HG02840 (cell line): ENCODE data around the gene PABPN1.

Experiments used
- ATAC-seq: cut with Tn5 transposase; IDR thresholded peaks from one replicate; pipeline ENCODE4 v1.9.1; 2021; ENCODE audit warnings: mild to moderate bottlenecking, moderate library complexity, moderate number of reproducible peaks; ENCODE audit not compliant: unreplicated experiment, low FRiP score

Gene PABPN1

DNA sequence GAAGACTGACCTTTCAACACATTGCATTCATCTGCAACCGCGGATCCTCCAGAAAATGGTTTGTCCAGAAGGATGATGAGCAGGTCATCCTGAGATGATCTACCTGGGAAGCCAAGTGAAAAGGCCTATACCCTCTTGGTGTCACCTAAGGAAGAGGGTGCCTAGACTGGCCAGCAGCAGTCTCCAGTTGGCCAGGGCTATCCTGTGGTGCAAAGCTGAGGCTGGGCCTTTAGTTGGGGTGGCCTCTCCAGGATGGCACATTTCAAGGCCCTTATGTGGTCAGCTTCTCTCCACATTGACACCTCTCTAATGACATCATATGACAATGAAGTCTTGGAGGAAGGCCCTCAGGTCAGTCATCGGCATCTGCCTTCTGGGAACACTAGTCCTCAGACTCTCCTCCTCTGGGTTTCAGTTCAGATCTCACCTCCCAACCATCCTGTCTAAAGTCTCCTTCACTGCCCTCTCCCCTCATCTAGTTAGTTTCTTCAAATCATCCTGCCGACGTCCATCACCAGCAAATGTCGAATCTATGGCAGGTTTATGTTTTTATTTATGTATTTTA, 34.7 kb downstream of the PABPN1 start:
- no peak for ATAC-seq

DNA sequence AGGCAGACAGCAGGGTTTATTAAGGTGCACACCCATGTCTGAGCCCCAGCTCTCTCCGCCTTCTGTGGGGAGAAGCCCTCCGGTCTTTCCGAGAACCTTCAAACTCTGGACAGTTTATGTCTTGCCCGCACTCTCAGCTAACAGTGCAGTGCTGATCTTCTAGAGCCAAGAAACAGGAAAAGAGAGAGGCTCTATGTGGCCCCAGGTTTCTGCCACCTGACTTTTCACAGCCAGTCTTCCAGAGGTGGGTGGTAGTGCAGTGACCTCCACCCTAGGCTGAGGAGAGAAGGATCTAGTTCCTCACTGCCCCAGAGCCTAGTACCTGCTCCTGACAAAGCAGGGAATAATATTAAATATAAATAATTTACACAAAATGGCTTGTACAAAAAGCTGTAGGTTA, 35.4 kb downstream of the PABPN1 start:
- no peak for ATAC-seq

DNA sequence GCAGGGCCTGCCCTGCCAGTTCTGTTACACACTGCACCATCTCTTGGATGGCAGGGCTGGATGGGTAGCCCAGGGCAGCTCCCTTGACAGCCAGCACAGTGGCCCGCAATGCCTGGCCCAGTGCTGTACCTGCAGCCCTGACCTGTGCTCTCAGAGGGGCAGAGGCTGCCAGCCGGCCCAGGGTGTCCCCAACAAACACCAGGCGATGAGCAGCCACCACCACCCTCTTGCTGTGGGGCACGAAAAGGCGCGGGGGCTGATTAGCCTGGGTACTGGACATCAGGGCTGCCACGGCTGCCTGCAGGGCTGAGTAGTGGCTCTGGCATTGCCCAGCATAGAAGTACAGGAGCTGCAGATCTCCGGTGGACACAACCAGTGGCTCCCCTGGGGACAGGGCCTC, 36.0 kb downstream of the PABPN1 start:
- ATAC-seq = no peak

DNA sequence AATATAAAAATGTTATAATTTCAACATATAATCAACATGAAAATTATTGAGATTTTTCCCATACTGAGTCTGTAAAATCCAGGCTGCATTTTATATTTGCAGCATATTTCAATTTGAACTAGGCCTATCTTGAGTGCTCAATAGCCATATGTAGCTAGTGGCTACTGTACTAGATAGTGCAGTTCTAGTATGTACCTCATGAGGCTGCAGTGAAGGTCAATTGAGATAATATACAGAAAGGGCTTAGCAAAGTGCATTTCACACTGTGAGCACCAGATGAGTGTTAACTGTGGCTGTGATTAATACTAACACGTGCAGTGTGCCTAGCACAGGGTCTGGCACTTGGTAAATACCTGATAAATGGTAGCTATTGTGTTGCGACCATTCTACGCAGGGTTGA, 36.8 kb downstream of the PABPN1 start:
- no peak for ATAC-seq

DNA sequence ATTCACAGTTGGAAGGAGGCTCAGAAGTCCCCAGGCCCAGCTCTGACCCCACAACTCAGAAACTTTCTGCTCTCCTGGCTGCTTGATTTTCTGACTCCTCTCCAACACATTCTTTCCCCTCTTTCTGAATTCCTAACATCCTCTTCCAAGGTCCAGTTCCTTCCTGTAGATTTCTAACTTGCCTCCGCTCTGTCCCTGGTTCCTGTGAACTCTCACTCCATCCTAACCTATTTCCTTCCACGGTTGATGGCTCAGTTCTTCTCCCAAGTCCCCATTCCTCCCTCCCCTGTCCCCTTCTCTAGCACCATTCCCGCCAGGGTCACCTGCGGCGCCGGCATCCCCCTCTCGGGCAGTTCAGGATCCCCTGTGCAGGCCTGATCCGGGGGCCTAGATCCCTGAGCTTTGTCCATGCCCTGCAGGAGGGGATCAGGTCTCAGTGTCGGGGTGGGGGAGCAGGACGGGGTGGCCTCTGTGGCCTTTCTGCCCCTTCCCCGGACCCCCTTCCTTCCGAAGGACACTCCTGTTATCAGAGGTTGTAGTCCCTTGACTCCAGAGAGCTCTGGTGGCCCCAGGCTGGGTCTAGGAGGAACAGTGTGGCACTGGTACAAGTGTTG, 37.4 kb downstream of the PABPN1 start:
- no peak for ATAC-seq

DNA sequence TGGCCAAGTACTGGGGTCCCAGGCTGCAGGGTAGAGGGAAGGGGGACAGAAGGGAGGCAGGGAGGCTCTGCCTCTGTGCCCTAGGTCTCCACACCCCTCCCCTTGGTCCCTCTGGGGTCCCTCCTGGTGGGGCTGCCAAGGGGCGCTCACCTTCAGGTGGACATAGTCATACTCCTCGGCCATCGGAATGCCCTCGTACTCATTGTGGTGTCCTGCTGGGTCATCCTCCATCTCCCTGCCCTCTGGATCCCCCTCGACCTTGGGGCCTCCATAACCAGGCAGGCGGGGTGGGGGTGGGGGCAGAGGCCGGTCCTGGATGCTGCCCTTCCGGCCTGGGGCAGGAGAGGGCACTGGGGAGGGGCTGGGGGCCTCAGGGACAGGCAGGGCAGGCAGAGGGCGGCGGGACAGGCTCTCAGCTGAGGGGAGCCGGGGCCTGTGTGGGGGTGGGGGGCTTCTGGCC, 37.9 kb downstream of the PABPN1 start:
- ATAC-seq = no peak

DNA sequence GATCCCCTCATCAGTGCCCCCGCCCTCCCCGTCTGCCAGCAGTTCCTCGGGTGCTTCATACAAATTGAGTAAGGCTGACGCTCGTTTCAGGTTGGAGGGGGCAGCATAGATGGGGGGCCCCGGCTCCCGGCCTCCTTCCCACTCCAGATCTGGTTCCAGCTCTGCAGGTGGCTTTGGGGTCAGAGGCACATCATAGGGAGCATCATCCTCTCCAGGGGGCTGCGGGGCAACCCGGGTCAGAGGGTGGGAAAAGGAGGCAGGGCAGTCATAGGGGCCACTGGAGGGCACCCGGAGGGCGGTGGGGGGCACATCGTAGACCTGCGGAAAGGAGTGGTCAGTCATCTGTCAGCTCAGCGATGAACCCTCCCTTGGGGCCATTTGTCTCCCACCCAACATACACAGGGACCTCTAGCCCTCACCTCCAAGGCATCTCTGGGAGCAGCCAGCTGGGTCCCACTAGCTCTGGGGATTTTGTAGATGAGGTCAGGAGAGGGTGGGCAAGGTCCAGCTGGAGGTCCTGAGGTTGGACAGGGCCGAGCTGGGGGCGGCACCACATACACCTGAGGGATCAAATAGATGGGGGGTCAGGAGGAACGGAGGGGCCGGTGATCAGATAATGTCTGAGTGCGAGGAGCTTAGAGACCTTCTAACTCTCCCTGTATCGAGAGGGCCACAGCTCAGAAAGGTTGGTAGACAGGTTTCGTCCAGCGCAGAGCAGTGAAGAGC, 38.6 kb downstream of the PABPN1 start:
- ATAC-seq = no peak

DNA sequence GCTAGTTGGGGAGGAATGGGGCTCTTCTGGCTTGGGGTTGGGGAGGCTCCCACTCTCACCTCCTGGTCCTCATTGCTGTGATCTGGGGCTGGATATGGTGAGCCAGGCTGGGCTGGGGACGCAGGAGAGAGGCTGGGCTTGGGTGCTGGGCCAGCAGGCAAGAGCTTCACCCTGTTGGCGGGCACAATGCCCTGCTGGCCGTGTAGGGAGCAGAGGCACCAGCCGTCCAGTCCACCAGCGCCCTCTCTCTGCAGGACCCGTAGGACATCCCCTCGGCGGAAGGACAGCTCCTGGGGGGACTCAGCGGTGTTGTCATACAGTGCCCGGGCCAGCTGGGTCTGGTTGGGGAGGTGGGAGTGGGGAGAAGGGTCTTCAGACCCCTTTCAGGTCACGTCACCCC, 39.2 kb downstream of the PABPN1 start:
- ATAC-seq = no peak

DNA sequence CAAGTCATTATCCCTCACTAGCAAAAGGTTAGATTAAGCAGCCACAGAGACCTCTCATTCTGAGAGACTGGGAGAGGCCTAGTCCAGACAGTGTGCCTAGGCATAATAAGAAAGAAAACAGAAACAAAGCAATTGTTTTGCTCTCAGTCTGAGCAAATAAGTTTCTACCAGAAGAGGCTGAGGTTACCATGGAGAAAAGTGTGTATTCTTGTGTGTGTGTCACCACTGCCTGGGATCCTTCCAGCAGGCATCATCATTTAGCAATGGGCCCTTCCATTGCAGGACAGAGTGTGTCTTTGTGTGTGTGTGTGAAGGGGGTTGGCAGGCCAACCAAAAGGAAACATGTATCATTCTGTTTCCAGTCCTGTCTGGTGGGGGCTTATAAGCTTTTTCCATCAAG, 40.1 kb downstream of the PABPN1 start:
- ATAC-seq = no peak

DNA sequence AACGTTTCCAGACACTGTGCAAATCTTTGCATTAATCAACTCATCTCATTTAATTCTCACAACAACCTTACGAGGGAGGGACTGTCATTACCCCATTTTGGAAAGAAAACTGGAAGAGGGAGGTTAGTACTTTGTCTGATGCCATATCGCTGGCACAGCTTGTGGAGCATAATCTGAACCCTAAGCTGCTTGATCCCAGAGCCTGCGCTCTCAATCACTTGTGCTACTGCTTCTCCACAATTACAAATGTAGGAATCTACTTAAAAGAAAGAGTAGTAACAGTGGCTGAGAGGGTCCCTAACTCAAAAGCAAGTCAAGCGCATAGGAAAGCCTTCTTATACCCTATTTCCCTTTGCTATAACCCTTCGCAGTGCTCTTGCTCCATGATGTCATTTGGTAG, 40.5 kb downstream of the PABPN1 start:
- ATAC-seq = no peak

DNA sequence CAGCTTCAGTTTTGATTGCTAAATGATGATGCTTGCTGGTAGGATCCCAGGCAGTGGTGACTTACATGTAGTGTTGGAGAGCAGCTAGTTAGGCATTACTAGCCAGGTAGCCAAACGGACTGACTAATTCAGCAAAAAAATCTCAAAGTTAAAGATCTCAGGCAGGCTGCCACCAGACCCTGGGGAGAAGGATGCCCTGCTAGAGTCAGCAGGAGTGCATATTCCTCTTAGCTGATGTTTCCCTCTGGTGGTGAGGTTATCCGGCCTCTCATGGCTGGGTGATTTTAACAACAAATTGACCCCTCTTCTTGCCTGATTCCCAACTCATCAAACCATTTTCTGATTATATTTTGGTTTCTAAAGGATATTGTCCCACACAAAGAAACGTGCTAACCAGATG, 40.9 kb downstream of the PABPN1 start:
- ATAC-seq = no peak

DNA sequence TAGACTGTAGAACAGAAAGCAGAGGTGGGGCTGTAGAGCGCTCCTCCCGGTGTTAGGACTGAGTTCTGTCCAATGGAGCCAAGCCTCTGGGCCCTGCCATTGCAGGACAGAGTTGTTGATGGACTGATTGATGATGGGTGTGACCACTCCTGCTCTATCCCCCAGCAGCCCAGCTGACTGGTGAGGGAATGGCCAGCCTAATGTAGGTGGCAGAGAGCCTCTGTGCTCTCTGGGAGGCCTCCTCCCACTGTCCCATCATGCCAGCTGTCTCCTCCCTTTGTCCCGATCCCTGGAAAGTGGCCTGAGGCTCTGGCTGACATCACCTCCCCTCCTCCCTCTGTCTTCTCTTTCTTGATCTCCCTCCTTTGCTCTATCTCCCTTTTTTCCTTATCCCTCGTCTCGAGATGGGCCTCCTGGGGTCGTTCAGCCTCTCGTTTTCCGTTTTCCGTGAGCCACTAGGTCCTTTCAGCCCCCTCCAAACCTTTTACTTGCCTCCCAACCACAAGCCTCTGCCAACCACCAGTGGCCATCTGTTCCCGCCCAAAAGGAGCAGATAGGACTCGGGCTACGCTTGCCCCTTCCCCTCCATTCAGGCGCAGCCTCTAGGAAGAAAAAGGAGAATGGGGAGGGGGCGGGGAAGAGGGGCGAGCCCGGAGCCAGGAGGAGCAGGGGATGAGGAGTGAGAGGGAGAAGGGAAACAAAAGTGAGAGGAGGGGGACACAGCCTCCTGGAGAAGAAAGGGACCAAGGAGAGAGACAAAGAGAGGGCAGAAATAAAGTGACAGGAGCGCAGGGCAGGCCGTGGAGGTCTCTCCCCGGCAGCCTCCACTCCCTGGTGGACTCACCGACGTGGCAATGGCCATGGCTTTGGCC, 43.1 kb downstream of the PABPN1 start:
- ATAC-seq = no peak

DNA sequence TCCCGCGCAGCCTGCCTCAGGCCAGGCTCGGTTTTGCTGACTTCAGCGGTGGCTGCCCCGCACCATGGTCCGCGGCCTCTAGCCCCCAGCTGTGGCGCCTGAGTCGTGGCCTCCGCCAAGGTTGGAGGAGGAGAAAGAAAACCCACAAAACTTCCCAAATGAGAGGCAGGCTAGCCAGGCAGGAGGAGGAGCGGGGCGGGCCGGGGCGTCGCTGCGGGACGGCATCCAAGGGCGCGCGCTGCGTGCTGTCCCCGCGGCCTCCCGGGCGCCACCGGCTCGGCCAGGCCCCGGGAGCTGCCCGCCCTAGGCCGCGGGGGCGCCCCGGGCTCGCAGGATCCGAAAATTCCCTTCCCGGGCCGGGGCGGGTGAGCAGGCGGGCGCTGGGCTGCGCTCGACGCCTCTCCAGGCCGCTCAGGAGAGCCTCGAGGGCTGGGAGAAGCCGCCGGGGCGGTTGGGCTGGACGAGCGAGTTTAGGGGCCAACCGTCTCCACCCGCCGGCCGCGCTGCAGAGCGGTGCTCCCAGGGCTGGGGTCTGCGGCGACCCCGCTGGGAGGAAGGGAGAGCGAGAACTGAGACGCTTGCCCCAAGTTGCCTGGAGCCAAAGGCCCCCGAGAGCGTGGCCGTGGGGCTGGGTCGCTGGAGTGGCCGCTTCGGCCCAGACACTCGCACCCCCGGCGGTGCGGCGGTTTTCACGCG, 43.9 kb downstream of the PABPN1 start, which contains the start of gene EFS:
TSS of gene EFS (minus strand) at position 137 of the 696 bp plus-strand sequence. CDS start 147 bp downstream, outside the sequence.
- no peak for ATAC-seq

DNA sequence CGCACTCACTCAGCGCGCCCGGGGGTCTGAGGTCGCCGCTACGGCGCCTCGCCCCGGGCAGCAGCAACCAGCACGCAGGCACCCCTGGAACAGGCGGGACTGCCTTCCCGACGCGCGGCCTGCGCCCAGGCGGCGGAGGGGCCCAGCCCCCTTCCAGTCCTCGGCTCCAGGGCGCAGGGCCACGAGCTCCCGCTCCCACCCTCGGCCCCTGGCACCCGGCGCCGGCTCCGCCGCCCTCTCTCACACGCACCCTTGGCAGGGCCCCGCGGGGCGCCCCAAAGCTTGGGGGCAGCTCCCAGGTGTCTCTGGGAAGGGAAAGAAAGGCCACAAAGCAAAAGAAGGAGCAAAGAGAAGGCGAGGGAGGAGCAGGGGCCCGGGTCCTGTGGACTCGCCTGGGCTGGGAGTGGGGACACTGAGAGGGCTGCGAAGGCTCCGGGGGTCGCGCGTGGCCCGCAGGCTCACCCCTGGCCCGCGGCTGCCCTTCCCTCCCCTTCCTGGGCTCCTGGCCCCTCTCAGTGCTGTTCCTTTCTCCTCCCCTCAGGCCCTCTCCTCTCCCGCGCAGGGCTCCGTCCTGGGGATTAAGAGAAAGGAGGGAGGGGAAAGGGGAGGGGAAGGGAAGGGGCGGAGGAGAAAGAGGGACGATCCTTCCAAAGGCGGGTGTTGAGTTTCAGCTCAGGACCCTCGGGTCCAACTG, 44.6 kb downstream of the PABPN1 start:
- no peak for ATAC-seq

DNA sequence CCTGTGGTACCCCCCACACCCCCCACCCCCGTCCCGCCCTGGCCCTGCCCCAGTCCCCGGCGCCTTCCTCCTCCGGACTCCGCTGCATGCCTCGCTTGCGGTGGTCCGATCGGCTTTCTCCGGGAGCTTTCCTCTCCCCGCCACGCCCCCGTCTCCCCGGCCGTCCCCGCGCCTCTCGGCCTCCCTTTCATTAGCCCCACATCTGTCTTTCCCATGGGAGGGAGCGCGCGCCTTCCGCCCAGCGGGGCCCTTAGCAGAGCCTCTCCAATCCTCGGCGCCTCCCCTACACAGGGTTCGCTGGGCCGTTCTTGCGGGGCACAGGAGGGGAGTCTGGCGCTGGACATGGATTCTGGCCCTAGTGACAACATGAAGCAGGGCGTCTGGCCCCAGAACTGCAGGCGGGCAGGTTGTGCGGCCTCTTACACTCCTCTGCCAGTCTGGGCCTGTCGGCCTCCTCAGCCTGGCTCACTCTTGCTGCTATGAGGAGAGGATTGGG, 45.2 kb downstream of the PABPN1 start:
- ATAC-seq = no peak

DNA sequence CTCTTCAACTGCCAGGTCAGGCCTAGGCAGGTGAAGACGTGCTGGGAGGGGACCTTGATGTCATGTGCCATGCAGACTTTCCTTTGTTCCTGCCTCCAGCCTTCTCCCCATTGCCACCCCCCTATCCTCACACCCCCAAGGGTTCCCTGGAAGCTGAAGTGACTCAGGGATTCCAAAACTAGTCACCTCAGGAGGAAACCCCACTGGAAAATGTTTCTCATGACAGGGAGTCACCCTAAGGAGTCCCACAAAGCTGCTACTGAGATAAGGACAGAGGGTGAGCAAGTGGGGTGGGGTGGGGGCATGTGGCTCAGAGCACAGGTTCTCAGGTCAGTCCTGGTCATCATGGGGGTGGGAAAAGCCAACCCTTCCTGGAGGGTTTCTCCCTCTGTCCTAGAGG, 49.0 kb downstream of the PABPN1 start:
- no peak for ATAC-seq

DNA sequence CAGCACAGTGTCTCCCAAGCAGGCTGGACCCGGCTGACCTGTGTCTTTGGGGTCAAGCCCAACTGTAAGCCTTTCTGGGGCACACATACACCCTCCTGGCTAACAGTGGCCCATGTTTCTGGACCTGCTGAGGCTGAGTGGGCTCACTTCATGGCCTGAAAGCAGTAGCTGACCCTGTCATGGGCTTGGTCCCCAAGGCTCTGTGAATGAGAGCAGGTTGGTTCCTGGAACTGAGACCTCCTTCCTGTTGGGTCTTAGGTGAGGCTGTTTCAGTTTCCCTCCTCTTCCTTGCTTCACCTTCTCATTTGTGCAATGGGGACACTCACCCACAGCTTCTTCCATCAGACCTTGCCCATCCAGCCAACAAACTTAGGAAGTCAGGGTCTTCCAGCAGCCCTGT, 50.6 kb downstream of the PABPN1 start:
- no peak for ATAC-seq

DNA sequence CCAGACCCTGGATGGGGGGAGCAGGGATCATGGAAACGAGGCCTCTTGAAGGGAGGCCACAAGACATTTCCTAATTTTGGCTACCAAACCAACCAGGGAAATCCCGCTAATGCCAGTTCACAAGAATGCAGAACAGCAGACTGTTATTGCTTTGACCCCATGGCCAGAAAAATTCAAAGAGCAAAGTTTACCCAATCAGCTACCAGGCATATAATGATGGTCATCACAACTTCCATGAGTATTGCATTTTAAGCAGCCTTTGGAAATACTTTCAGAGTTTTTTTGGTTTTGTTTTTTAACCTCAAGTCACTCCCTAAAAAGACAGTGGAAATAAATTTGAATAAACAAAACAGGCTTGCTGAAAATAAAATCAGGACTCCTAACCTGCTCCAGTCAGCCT, 51.3 kb downstream of the PABPN1 start, which contains the start of gene IL25:
TSS of gene IL25 (plus strand) at position 301 of the 400 bp plus-strand sequence.
- no peak for ATAC-seq

DNA sequence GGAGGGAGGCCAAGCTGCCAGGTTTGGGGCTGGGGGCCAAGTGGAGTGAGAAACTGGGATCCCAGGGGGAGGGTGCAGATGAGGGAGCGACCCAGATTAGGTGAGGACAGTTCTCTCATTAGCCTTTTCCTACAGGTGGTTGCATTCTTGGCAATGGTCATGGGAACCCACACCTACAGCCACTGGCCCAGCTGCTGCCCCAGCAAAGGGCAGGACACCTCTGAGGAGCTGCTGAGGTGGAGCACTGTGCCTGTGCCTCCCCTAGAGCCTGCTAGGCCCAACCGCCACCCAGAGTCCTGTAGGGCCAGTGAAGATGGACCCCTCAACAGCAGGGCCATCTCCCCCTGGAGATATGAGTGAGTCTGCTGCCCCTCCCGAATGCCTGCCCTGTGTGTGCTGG, 51.8 kb downstream of the PABPN1 start:
- ATAC-seq = no peak
